NK-92 (cell line): ENCODE measurements around the gene SKI.

Experiments
- DNase-seq: peaks from one replicate; lab custom pipeline; 2025; ENCODE audit not compliant: unreplicated experiment; lab: John Stamatoyannopoulos, UW

The SKI gene

DNA sequence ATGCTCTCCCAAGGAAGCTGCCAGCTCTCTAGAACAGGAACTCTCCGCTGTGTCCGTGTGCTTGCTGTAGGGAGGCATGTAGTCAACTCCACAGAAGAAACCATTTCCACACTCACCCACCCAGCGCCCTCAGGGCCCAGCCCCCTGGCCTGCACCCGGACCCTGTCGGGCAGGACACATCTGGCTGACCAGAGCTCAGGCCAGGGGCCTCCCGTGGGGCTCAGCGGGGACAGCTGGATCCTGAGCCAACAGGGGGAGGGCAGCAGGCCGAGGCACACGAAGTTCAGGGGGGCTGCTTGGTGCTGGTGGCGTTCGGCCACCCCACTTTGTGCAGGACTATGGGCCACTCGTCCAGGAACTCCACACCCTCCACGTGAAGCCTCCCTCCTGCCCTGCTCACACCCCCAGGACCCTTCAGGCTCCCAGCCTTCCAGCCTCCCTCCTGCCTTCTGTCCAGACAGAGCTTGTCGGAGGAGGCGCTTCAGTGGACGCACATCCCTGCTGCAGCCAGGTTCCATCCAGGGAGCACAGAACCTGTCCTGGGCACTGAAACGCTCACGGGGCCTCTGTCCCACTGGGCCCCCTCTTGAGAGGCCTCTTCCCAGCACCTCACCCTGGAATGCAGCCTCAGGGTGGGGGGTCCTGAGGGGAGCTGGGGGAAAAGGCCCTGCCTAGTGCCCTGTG lies 18.6 kb upstream of the SKI start:
- DNase-seq = no peak

GRCh38 chr1:2210084-2210653 lies 17.9 kb upstream of the SKI start:
- DNase-seq = no peak

GRCh38 chr1:2210786-2211185 lies 17.3 kb upstream of the SKI start:
- DNase-seq = no peak

DNA sequence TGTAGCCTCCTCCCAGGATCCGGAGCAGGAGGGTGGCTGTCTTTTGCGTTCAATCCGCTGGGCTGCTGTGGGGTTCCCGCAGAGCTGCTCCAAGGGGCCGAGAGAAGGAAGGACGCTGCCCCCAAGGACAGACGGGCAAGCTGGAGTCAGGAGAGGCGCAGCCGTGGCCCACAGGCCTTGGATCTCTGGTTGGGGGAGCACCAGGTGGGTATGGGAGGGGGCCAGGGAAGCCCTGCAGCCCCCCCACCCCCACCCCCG lies 15.9 kb upstream of the SKI start:
- DNase-seq = no peak

DNA sequence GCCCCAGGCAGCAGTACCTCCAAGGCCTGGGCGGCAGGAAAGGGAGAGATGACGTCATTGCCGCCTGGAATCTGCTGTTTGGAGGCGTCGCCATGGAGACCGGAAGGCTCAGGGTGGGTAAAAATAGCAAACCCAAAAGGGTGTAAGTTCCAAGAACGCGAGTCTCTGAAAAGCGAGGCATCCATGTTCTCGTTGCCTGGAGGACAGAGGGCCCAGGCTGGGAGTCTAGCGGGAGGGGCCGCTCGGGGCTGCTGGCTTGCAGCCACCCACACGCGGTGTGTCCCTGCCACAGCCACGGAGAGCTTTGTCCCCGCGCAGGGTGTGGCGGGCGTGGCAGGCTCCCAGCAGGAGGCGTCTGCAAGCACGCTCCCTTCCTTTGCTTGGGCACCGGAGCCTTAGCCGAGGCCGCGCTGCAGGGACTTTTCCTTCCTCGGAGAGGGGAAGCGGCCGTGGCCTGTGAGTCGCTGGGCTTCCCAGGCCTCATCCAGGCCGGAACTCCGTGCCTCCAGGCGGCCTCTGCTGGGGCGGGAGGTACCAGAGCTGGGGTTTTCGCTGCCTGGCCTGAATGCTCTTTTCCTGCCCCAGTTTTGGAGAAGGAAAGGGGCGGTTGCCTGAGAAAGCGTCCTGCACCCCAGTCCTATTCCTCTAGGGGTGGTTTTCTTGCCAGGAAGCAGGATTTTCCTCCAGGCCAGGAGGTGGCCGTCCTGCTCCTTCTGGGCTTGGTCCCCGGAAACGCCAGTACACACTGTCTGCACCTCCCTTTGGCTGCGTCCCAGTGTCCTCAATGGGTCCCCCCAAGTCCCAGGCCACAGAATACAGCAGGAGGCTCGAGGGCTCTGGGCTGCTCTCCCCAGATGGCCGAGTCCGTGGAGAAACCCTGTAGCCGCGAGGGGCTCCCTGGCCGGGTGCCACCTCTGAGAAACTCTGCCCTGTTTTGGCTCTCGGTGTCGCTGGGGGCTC lies 15.3 kb upstream of the SKI start:
- no peak for DNase-seq

GRCh38 chr1:2213576-2214505 lies 14.3 kb upstream of the SKI start:
- DNase-seq = no peak

DNA sequence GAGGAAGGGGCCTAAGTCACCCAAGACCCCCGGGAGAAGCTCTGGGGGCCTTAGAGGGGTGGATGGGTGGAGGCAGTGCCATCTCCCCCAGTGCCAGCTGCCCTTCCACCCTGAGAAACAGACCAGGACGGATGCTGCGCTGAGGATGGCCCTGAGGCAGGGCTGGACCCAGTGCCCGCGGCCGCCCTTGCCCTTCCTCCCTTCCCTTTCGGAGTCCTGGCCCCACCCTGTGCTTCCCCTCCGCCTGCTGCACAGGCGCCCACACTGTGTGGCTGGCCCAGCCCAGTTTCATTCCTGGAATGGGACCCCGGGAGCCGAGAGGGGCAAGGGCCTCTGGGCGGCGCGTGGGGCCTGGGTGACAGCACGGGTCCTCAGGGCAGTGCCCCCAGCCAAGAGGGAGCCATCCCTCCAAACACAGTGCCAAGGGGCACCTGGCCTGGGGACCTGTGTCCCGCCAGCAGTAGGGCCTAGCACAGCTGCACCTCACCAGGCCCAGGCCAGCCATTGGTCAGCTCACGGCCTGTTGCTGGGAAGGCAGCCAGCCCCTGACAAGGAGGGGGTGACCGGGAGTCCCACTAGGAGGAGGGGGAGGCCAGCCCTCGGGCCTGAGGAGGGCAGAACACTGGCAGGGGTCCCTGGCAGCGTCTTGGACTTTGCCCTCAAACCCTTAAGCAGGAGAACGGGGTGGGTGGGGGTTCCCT lies 13.4 kb upstream of the SKI start:
- no peak for DNase-seq

GRCh38 chr1:2215329-2215728 lies 12.8 kb upstream of the SKI start:
- DNase-seq = no peak

- DNase-seq = no peak
Measured at GRCh38 chr1:2215909-2216766, 12.0 kb upstream of the SKI start.

DNA sequence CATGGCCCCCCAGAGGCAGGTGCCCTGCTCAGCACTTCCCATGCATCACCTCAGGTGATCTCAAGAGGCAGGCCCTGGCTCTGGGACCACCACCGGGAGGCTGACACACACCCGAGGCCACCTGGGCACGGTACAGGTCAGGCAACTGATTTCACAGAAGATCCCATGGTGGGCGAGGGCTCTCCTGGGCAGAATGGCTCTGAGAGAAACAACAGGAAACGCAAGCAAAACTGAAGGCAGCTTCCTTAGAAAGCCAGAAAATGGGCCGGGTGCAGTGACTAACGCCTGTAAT lies 11.4 kb upstream of the SKI start:
- DNase-seq = no peak

DNA sequence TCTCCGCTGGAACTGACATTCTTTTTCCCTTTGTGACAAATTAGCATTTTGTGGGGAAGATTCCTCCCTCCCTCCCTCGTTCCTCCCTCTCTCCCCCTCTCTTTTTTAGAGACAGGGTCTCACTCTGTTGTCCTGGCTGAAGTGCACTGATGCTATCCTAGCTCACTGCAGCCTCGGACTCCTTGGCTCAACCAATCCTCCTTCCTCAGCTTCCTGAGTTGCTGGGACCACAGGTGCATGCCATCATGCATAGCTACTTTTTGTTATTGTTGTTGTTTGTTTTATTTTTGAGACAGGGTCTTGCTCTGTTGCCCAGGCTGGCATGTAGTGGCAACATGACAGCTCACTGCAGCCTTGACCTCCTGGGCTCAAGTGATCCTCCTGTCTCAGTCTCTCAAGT lies 6.8 kb upstream of the SKI start:
- no peak for DNase-seq

GRCh38 chr1:2224170-2224584 lies 3.9 kb upstream of the SKI start:
- DNase-seq = no peak

DNA sequence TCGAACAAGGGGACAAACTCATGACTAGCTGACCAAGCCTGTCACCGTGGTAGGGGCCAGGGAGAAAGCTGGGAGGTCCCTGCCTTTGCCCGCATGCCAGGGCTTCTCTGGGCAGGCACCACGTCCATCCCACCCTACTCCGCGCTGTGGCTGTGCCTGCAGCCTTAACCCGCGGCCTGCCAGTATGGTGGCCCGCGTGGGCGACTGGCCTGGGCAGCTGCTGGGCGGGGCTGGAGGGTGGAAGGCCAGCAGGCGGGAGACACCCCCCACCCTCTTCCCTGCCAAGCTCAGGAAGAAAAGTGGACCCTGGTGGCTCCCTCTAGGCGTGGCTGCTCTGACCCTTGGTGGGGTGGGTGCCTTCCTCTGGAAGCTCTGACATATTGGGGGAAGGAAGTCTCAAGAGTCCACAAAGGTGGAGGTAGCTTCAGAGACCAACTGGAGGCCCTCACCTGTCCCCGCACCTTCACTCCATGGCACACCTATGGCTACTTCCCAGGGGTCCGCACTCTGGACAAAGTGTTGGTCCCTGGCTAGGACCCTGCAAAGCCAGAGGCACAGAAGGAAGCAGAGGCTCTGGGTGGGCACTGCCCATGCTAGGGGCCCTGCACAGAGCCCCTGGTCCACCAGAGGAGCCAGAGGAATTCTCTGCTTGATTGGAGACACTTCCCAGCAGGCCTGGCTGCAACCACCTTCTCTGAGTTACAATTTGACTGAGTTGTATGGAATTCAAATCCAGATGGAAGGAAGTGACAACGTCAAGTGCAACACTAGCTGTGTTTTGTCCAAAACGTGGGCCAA lies 3.3 kb upstream of the SKI start:
- no peak for DNase-seq

- DNase-seq = no peak
Measured at GRCh38 chr1:2226525-2227345, 1.4 kb upstream of the SKI start.

DNA sequence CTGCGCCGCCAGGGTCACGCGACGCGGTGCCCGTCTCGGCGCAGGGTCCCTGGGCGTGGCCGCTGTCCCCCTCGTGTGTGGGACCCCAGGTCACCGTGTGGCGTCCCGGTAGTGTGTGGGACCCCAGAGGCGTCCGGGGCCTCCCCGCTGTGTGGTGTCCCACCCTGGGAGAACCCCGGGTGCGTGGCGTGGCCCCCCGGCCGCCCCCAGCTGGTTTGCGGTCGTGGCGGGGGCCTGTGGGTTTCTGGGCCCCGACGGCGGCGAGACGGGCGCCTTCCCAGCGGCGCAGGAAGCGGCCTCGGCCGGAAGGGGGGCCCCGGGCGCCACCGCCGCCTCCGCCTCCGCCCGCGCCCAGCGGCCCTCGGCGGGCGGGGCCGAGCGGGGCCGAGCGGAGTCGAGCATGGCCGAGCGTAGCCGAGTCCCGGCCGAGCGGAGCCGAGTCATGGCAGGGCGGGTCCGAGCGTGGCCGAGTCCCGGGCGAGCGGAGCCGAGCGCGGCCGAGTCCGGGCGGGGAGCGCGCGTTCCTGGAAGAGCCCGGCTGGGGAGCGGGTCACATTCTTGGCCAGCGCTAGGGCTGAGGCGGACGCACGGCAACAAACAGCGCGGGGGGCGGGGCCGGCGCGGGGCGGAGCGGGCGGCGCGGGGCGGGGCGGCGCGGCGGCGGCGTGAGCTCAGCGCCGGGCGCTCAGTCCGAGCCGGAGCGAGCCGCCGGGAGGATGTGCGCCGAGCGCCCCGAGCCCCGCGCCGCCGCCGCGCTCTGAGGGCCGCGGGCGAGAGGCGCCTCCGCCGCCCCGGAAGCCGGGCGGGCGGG lies 568 bp upstream of the SKI start:
- no peak for DNase-seq

DNA sequence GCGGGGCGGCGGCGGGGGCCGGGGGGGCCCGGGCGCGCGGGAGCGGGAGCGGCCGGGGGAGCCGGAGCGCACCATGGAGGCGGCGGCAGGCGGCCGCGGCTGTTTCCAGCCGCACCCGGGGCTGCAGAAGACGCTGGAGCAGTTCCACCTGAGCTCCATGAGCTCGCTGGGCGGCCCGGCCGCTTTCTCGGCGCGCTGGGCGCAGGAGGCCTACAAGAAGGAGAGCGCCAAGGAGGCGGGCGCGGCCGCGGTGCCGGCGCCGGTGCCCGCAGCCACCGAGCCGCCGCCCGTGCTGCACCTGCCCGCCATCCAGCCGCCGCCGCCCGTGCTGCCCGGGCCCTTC lies 546 bp downstream of the SKI start:
- DNase-seq = no peak

- no peak for DNase-seq
Measured at GRCh38 chr1:2229037-2229864, 1.1 kb downstream of the SKI start.
